COLO829 (cell line): ENCODE measurements around the gene WNT7B.

Source experiments
- DNase-seq: peaks from one replicate; pipeline ENCODE4 v3.0.0; 2012; ENCODE audit warnings: low spot score

Gene WNT7B

GRCh38 chr22:45905924-45906865 is 70.8 kb downstream of the WNT7B start:
- DNase-seq: no peak

- DNase-seq: no peak
Measured at GRCh38 chr22:45905326-45905923, 71.5 kb downstream of the WNT7B start.

- no peak for DNase-seq
Measured at GRCh38 chr22:45904236-45904635, 72.7 kb downstream of the WNT7B start.

GRCh38 chr22:45903355-45904135 is 73.4 kb downstream of the WNT7B start:
- DNase-seq: no peak

- DNase-seq: no peak
Measured at GRCh38 chr22:45897736-45898135, 79.2 kb downstream of the WNT7B start.

GRCh38 chr22:45896964-45897538 is 79.9 kb downstream of the WNT7B start:
- DNase-seq: no peak

- no peak for DNase-seq
Measured at GRCh38 chr22:45896153-45896951, 80.6 kb downstream of the WNT7B start.

- DNase-seq: no peak
Measured at GRCh38 chr22:45895436-45896152, 81.4 kb downstream of the WNT7B start.

GRCh38 chr22:45893516-45893915 is 83.4 kb downstream of the WNT7B start:
- DNase-seq: no peak

- DNase-seq: no peak
Measured at GRCh38 chr22:45892681-45893461, 84.1 kb downstream of the WNT7B start.

GRCh38 chr22:45891996-45892621 is 84.9 kb downstream of the WNT7B start:
- DNase-seq: no peak

- DNase-seq: no peak
Measured at GRCh38 chr22:45891471-45891995, 85.4 kb downstream of the WNT7B start.

- no peak for DNase-seq
Measured at GRCh38 chr22:45891021-45891421, 85.9 kb downstream of the WNT7B start.

GRCh38 chr22:45890351-45890635 is 86.7 kb downstream of the WNT7B start:
- no peak for DNase-seq

- DNase-seq: no peak
Measured at GRCh38 chr22:45889539-45890350, 87.2 kb downstream of the WNT7B start.

- no peak for DNase-seq
Measured at GRCh38 chr22:45889093-45889538, 87.8 kb downstream of the WNT7B start.

GRCh38 chr22:45888221-45889092 is 88.5 kb downstream of the WNT7B start:
- no peak for DNase-seq
